Measurements from ENCODE around the gene PLCL2.

DNA sequence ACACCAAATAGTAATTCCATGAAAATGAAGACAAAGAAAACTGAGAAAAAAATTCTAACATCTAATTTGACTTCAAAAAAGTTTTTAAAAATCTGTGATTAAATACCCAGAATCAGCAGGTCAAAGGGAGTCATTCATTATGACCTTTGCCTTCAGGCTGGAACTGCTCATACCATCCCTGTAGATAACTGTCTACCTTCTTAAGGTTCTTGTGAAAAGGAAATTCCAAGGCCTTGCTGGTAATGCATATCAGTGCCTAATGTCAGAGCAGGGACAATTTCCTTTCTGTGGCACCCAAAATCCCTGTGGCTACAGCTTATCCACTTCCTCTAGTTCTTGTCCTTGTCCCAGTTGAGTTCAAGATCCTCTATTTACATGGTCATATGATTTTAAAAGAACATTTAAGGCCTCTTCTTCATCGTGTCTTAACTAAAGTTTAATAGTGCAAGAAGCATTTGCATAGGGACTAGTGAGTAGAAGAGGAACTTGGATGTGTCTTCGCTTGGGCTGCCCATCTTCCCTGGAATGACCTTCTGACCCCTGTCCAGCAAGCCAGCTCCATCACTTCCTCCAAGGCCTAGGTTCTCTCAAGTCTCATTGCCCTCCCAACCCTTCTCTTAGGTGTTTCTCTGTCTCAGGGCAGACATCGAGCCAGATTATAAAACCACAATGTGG, 8.7 kb upstream of the PLCL2 start:
- TF ChIP-seq, protein P1, sequence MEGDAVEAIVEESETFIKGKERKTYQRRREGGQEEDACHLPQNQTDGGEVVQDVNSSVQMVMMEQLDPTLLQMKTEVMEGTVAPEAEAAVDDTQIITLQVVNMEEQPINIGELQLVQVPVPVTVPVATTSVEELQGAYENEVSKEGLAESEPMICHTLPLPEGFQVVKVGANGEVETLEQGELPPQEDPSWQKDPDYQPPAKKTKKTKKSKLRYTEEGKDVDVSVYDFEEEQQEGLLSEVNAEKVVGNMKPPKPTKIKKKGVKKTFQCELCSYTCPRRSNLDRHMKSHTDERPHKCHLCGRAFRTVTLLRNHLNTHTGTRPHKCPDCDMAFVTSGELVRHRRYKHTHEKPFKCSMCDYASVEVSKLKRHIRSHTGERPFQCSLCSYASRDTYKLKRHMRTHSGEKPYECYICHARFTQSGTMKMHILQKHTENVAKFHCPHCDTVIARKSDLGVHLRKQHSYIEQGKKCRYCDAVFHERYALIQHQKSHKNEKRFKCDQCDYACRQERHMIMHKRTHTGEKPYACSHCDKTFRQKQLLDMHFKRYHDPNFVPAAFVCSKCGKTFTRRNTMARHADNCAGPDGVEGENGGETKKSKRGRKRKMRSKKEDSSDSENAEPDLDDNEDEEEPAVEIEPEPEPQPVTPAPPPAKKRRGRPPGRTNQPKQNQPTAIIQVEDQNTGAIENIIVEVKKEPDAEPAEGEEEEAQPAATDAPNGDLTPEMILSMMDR (IDR thresholded peaks at IDR 0.05; ENCODE audit: insufficient read depth, low read length, poor library complexity, severe bottlenecking), result no peak
- no peak for TF ChIP-seq EZH2phosphoT487 (conservative IDR thresholded peaks at IDR 0.05; ENCODE audit: low read length)

Measured in SU-DHL-6 (cell line).